GM18511 (cell line): ENCODE data around the gene GPR32.
"Not testable (repeated sequence)": the region's sequence is repeated elsewhere in the genome, so short reads cannot be mapped to it uniquely, and the experiment has no call there.

ENCODE experiments used
- ATAC-seq: cut with Tn5 transposase; IDR thresholded peaks from one replicate; pipeline ENCODE4 v1.9.1; 2021; ENCODE audit warnings: mild to moderate bottlenecking, moderate library complexity; ENCODE audit not compliant: unreplicated experiment

Gene GPR32

GRCh38 chr19:50797781-50798658 is 27.8 kb downstream of the GPR32 start:
- no peak for ATAC-seq

- ATAC-seq: no peak
Observed at GRCh38 chr19:50798659-50799546, 28.6 kb downstream of the GPR32 start.

- no peak for ATAC-seq
Observed at GRCh38 chr19:50799547-50799851, 29.2 kb downstream of the GPR32 start.

GRCh38 chr19:50801107-50801506 is 30.8 kb downstream of the GPR32 start:
- no peak for ATAC-seq

- ATAC-seq: peak; percentile 21
Observed at GRCh38 chr19:50803633-50804419, 33.6 kb downstream of the GPR32 start.

GRCh38 chr19:50804420-50805272 is 34.4 kb downstream of the GPR32 start:
- peak; percentile 92 for ATAC-seq

GRCh38 chr19:50808856-50809255 is 38.6 kb downstream of the GPR32 start:
- no peak for ATAC-seq

GRCh38 chr19:50811622-50812238 is 41.5 kb downstream of the GPR32 start:
- ATAC-seq: not testable (repeated sequence)

GRCh38 chr19:50812474-50812873 is 42.2 kb downstream of the GPR32 start:
- ATAC-seq: no peak

GRCh38 chr19:50814883-50815282 is 44.6 kb downstream of the GPR32 start:
- ATAC-seq: no peak

- ATAC-seq: no peak
Observed at GRCh38 chr19:50815439-50815838, 45.2 kb downstream of the GPR32 start.

- peak; percentile 69 for ATAC-seq
Observed at GRCh38 chr19:50817941-50818858, 47.9 kb downstream of the GPR32 start.

- no peak for ATAC-seq
Observed at GRCh38 chr19:50818859-50819472, 48.7 kb downstream of the GPR32 start.

- no peak for ATAC-seq
Observed at GRCh38 chr19:50819636-50820035, 49.4 kb downstream of the GPR32 start.

- ATAC-seq: no peak
Observed at GRCh38 chr19:50820086-50820485, 49.8 kb downstream of the GPR32 start.

GRCh38 chr19:50820549-50821247 is 50.4 kb downstream of the GPR32 start:
- no peak for ATAC-seq

- no peak for ATAC-seq
Observed at GRCh38 chr19:50821248-50821612, 51.0 kb downstream of the GPR32 start.
